ENCODE data around the gene TMSB4X.

DNA sequence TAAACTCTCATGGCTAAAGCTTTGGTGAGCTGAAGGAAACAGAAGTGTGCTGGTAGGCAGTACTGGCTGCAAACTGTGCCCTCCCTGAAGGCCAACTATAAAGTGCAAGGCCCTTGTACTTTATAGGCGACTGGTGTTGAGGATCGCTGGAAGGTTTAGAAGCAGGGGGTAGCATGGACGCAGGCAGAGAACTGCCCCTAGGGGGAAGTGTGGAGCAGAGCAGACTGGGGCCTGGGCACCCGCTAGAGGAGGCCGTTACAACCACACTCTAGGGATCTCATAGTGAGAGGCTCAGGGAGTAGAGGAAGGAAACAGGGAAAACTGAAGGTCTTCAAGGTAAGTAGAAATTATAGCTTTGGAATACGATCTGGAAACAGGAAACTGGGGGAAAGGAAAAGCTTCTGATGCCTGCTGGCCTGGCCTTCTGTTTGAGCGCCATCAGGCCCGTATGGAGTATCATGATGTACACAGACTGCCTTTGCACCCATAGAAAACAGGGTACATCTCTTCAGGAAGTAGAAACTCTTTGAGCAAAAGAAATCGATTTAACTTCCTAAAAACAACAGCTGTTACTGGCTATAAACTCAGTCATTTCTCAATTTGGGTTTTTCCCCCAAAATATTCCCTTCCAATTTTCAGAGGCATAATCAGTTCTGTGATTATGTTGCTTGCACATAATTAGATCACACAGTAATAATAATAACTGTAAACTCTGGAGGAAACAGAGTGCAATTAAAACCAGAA lies 23.9 kb upstream of the TMSB4X start:
- no peak for TF ChIP-seq ZNF556 (CRISPR knock-in tag; IDR thresholded peaks at IDR 0.05; ENCODE audit: borderline replicate concordance)
- TF ChIP-seq PHF8 (CRISPR knock-in tag; IDR thresholded peaks at IDR 0.05): no peak
- TF ChIP-seq RARG (CRISPR knock-in tag; IDR thresholded peaks at IDR 0.05; ENCODE audit: low read depth): no peak
- TF ChIP-seq SAFB2 (CRISPR knock-in tag; IDR thresholded peaks at IDR 0.05; ENCODE audit: borderline replicate concordance, low read depth): no peak
- no peak for TF ChIP-seq RELA (CRISPR knock-in tag; IDR thresholded peaks at IDR 0.05)
